ENCODE data around the gene PCDH15. TPM values are rescaled to one million over a fixed set of nuclear protein-coding genes. Genes with fewer than 3 reads are reported as not detected.

The PCDH15 gene
- total and polyA plus RNA-seq, 2 of the 13 experiments (the other 11 are each of a cell fraction or from before 2014, with no cell fraction given), result not detected

GRCh38 chr10:54708591-54708990, 92.4 kb downstream of the PCDH15 start:
- ChIA-PET POLR2A (no interaction called here), CTCF (ENCODE audit: low intra/inter-chr PET ratio, low total read pairs) (no interaction called here)
- Histone ChIP-seq H3K79me2 (ENCODE audit: insufficient read depth, low read length) (no peaks in the 10 kb centered on the region), H3K9me3 (ENCODE audit: low read length) (no peaks in the 10 kb centered on the region), H3K4me3 (replicated peaks in 1 of 3; ENCODE audit: insufficient read depth in 1 of 3, low read depth in 2 of 3, low read length in 3 of 3) (no peak overlapping the region), H3K36me3 (replicated peaks in 1 of 2; ENCODE audit: control insufficient read depth in 1 of 2, insufficient read depth in 2 of 2, low read length in 2 of 2) (no peaks in the 10 kb centered on the region), H3K9ac (ENCODE audit: insufficient read depth, low read depth, low read length) (no peak overlapping the region), H3K27me3 (ENCODE audit: control insufficient read depth in 1 of 2, insufficient read depth in 2 of 2, low read length in 2 of 2) (no peaks in the 10 kb centered on the region), H2AFZ (ENCODE audit: low read length) (no peak overlapping the region), H3K4me1 (ENCODE audit: insufficient read depth, low read length) (no peaks in the 10 kb centered on the region), H3K27ac (ENCODE audit: extremely low read length, insufficient read depth, low read length) (no peak overlapping the region), H4K20me1 (ENCODE audit: insufficient read depth, low read length) (no peaks in the 10 kb centered on the region; the same call in 1 of the 2 replicates), H3K4me2 (ENCODE audit: low read depth, low read length) (no peak overlapping the region)
- no TSS peak for BruUV-seq (replicated peaks)
- FAIRE-seq, result no peak
- intact Hi-C loops (cut with micrococcal nuclease; ENCODE audit: unreplicated experiment) (no loop called here), in situ Hi-C loops (cut with HindIII; ENCODE audit: extremely low pct_ligation_motif_present, low pct_unique_long_range_greater_than_20kb) (no loop called here)
- no peak for ATAC-seq
- WGBS (ENCODE audit: low lambda C conversion rate), result 6% methylated on average over 8 of the region's 8 CpGs
- DNase-seq (ENCODE audit: low spot score), result no peak
- TF ChIP-seq ZNF256 (CRISPR knock-in tag; conservative IDR thresholded peaks at IDR 0.05), result no peak
- no peak for TF ChIP-seq PAXIP1 (CRISPR knock-in tag; conservative IDR thresholded peaks at IDR 0.05)
- no peak for TF ChIP-seq TBL1XR1 (IDR thresholded peaks at IDR 0.05; ENCODE audit: borderline replicate concordance, low read length, partially characterized antibody)
- TF ChIP-seq, protein P1, sequence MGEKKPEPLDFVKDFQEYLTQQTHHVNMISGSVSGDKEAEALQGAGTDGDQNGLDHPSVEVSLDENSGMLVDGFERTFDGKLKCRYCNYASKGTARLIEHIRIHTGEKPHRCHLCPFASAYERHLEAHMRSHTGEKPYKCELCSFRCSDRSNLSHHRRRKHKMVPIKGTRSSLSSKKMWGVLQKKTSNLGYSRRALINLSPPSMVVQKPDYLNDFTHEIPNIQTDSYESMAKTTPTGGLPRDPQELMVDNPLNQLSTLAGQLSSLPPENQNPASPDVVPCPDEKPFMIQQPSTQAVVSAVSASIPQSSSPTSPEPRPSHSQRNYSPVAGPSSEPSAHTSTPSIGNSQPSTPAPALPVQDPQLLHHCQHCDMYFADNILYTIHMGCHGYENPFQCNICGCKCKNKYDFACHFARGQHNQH (CRISPR knock-in tag; IDR thresholded peaks at IDR 0.05), result no peak
- TF ChIP-seq ATF5 (CRISPR knock-in tag; IDR thresholded peaks at IDR 0.05; ENCODE audit: low read depth), result no peak
- TF ChIP-seq ZBTB43 (CRISPR knock-in tag; conservative IDR thresholded peaks at IDR 0.05), result no peak
- TF ChIP-seq FOXM1 (CRISPR knock-in tag; IDR thresholded peaks at IDR 0.05), result no peak
- TF ChIP-seq GATAD2A (CRISPR knock-in tag; IDR thresholded peaks at IDR 0.05), result no peak
- TF ChIP-seq RAD51 (IDR thresholded peaks at IDR 0.05; ENCODE audit: borderline replicate concordance), result no peak
- TF ChIP-seq MYPOP (CRISPR knock-in tag; IDR thresholded peaks at IDR 0.05), result no peak
- no peak for TF ChIP-seq THAP11 (CRISPR knock-in tag; IDR thresholded peaks at IDR 0.05)
- no peak for TF ChIP-seq BCL6 (CRISPR knock-in tag; IDR thresholded peaks at IDR 0.05)
- TF ChIP-seq RBM22 (optimal IDR thresholded peaks at IDR 0.05; ENCODE audit: low read length), result no peak
- no peak for TF ChIP-seq SCMH1 (CRISPR knock-in tag; IDR thresholded peaks at IDR 0.05; ENCODE audit: borderline replicate concordance)
- no peak for TF ChIP-seq ZNF570 (CRISPR knock-in tag; IDR thresholded peaks at IDR 0.05; ENCODE audit: borderline replicate concordance)

Data from HepG2 (cell line).